Transverse colon (tissue), 4 donors: ENCODE data around the gene SRRT.

Experiments
- POLR2AphosphoS5 ChIP-seq, 3 donors: sonication (generic); formaldehyde crosslinking; IDR thresholded peaks; one replicate each; pipeline ENCODE4 v1.6.1; 2016; ENCODE audit warnings: antibody characterized with exemption in 3 of 3
- TF ChIP-seq, protein P1 (sequence below), 5 experiments: fragments of 200-600 bp in 3 of 5; fragments of 450-650 bp in 2 of 5; sonication (generic) in 3 of 5; IDR thresholded peaks; 1 replicate in 2 of 5; 2 replicates in 3 of 5; pipeline ENCODE4 v1.5.1; 2016 to 2017; ENCODE audit warnings: antibody characterized with exemption in 5 of 5, inconsistent platforms in 3 of 5, mild to moderate bottlenecking in 2 of 5, moderate library complexity in 1 of 5

- TF ChIP-seq, protein P1, sequence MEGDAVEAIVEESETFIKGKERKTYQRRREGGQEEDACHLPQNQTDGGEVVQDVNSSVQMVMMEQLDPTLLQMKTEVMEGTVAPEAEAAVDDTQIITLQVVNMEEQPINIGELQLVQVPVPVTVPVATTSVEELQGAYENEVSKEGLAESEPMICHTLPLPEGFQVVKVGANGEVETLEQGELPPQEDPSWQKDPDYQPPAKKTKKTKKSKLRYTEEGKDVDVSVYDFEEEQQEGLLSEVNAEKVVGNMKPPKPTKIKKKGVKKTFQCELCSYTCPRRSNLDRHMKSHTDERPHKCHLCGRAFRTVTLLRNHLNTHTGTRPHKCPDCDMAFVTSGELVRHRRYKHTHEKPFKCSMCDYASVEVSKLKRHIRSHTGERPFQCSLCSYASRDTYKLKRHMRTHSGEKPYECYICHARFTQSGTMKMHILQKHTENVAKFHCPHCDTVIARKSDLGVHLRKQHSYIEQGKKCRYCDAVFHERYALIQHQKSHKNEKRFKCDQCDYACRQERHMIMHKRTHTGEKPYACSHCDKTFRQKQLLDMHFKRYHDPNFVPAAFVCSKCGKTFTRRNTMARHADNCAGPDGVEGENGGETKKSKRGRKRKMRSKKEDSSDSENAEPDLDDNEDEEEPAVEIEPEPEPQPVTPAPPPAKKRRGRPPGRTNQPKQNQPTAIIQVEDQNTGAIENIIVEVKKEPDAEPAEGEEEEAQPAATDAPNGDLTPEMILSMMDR (IDR thresholded peaks at IDR 0.05): no peak
- no peak for TF ChIP-seq POLR2AphosphoS5 (IDR thresholded peaks at IDR 0.05)
Observed at GRCh38 chr7:100886936-100887515, 12.1 kb downstream of the SRRT start.
